GM04504 (cell line): Measurements from ENCODE around the gene LRP1B.

Source experiments
- DNase-seq: peaks from one replicate; pipeline ENCODE4 v3.0.0-alpha.2; 2012; ENCODE audit warnings: low read depth

Gene LRP1B

DNA sequence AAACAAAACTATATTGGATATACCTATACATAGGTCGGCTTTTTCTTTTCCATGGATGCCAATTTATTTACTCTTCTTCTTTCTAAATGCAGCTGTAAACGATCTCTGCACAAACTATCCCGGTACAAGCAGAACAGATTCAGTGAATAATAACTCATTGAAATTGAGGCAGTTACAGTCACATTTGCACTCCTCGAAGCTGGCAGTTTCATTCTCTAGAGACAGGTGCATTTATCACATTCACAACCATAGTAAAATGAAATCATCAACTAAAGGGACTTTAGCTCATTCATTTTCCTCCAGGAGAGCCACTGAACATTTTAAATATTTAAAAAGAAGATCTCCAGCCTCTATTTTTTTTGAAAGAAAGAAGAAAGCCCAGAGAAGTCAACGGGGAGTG lies 551.7 kb downstream of the LRP1B start:
- DNase-seq: no peak

DNA sequence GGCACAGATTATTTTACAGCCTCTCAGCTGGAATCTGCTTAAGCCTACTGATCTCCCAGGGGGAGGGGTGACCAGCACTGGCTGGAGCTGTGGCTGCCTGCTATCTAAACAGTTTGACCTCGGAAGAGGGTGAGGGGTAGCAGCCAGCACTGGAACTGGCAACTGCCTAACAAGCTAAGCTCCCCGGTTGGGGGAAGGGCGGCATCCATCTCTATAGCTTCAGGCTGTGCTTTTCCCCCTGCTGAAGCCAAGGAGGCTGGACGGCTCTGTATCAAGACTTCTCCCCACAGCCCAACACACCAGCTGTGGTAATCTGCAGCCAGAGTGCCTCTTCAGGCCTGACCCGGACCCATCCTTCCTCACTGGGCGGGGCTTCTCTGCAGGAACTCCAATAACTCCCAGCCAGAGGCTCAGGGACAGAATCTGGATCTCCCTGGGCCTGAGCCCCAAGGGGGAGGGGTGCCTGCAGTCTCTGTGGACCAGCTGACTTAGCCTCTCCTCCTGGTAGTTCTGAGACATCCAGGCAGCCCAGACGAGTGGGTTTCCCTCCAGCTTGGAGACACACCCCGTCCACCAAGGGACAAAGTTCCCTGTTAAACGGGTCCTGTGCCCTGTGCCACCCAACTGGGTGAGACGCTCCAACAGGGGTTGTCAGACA lies 560.2 kb downstream of the LRP1B start:
- DNase-seq: no peak

DNA sequence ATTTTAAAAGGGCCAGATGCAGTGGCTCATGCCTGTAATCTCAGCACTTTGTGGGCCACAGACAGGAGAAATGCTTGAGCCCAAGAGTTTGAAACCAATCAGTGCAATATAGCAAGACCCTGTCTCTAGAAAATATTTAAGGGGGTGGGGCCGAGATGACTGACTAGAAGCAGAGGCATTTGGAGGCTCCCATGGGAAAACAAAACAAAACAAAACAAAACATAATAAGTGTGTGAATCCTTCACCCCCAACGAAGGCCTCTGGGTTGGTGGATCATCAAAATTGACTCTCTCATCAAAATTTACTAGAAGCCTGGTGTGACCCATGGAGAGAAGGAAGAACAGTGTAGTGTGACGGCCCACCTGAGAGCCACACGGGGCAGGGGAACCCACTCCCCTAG lies 560.9 kb downstream of the LRP1B start:
- DNase-seq: no peak

DNA sequence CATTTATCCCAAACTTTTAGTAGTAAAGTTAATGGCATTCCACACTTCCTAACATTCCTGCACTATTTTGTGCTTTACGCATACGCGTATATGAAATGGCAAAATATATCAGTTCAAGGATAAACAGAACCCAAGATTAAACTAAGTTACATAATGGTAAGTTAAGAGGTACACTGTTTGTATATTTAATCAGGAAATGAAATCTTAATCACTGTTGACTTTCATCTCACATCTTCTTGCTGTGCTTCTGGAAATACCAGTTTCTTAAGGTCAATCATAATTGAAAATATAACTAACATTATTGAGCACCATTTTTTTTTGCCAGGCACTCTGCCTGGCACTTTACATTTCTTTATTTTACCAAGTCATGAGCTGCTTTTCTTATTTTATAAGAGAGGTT lies 565.2 kb downstream of the LRP1B start:
- no peak for DNase-seq

DNA sequence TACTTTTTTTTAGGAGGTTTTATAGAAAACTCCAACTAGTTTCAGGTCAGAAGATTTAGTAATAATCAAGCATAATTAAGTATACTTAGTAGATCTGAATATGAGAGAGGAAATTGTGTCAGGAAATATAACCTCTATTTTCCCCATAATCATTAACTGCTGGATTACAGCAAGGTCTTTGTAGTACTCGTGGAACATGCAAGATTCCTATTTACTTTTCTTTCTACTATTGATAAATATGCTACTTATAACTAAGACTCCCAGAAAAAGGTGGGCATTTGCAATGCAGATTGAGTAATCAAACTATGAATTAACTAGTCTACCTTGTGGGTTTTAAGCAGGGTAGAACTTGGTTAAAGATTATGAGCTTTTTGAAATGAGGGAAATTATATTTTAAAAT lies 570.1 kb downstream of the LRP1B start:
- no peak for DNase-seq

DNA sequence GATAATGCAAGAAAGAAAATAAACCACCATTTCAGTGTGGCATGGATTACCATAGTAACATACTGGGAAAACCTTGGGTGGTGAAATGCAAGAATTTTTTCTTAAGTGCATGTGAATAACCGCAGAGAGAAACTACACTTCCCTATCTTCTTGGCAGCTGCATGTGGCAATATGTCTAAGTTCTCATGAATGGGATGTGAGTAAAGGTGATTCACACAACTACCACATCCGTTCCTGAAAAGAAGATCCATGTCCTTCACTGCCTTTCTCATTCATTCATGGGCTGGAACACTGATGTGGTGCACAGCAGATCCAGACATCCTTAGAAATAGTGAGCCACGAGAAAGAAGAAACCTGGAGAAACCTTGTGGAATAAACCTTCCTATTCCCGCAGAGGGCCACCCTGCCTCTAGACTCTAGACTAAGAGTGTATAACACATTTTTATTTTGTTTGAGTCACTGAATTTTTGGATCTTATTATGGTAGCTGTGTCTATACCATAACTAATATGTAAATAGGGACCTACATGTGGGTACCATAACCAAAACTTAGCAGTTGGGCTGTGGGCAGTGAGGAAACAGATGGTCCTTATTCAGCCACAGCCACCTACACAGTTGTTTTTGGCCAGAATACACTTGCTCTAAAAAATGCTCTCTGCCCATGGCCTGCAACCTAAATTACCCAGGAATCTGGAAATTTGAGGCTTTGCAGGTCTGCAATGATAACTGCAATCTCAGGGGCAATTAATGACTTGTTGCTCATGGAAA lies 573.3 kb downstream of the LRP1B start:
- DNase-seq: peak; percentile 59

DNA sequence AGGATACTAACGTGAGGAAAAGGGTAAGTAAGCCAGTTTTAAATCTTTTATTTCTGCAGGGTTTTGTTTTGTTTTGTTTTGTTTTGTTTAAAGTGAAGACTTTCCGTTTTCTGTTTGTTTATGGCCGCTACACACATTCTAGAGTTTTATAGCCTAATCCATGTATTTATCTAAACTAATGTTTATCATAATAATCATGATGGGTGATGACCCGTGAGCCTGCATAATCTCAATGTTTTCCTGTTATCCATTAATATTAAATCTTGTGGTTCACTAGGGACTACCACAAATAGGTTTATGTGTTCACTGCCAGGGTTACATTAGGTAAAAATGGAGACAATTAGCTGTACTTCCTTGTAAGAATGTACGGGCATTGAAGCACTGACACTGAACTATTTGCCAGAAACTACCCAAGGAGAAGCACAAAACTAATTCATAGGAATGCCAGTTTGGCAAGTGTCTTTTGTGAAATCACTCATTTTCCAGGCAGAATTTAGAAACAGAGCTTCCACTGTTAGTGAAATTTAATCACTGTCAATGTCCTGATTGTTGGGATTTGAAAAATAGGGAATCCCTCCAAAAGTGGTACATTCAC lies 574.8 kb downstream of the LRP1B start:
- no peak for DNase-seq

DNA sequence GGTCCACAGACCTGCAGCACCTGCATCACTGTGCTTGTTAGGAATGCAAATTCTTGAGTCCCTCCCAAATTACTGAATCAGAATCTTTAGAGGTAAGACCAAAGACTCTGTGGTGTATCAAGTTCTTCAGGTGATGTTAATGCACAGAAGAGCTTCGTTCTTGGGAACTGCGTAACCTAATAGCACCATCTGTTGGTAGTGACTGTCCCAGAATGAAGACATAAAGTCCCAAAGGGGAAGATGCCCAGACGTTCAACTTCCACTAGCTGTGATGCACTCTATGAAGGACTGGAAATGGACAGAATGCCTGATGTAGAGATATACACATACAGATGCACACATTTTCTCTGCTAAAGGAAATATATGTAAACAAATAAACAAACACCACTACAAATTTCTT lies 576.0 kb downstream of the LRP1B start:
- DNase-seq: peak; percentile 15

DNA sequence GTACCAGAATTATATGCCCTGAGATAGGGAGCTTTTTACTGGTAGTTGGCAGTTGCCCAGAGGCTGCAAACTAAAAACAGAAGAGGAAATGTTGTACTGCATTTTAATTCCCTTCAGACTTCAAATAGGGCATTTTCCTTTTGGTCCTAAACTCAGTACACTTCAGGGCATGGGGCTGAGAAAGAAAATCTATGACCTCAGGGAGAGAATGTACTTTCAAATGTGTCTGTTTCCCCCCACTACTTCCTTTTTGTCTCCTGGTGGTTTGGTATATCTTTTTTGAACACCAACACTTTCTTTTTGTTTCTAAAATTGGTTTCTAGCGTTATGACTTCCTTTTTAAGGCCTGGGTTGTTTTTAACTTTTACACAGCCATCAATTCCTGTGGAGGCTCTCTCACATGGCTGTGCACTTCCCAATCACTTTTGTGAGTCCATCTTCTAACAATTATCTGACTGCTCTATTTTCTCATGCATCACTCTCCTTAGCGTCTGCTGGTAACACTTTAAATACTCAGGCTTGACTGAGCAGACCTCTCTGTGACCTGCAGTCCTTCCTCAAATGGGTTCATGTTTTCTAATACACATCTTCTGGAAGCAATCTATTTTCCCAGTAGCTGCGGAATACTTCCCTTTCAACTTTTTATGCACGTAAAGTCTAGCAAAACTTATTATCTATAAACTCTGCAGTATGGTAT lies 596.0 kb downstream of the LRP1B start:
- DNase-seq: no peak

DNA sequence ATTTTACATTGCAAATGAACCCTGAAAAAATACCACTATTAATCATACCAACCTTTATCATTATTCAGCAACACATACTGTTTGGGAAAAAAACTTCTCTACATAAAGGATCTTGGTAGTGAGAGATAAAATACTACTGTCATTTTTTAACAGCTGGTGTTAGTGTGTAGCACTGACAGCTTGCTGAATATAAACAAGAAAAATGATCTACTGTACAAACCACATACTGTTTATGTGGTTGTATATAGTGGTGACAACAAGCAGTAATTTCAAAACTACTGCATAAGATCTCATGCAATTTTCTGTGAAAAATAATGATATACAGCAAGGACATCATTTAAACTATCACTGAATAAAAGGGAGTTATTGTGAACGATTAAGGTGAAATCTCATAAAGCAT lies 601.2 kb downstream of the LRP1B start:
- no peak for DNase-seq

DNA sequence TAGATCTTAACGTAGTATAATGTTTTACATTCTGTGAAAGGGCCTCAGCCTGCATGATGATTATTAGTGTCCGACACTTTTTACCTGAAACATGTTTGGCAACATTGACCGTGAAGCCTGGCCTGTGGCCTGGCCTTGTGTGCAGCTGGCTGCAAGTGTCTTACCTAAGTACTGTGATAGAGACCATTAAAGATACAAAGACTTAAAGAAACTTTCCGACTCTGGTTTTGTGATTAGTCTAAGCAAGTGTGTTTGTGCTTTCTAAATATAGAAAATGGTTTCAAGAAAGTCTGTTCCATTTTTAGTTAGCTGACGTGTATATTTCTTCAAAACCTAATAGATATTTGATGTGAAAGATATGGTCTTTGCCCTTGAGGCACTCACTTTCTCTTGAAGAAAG lies 601.8 kb downstream of the LRP1B start:
- DNase-seq: no peak

DNA sequence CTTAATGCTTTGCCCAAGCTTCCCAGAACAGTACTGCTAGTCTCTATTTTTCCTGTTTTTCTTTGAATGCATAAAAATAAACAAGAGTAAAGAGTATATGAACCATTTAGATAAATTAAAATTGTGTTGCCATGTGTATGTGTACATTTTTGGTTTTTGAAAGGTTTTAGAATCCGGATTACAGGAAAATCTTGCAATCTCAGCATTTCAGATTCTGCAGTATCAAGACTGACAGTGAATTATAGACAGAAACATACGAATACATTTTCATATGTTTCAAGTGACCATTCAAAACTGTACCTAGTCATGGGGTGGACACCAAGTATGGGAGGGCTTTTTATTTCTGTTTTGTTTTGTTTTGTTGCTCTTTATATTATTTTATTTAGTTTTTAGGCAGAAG lies 604.1 kb downstream of the LRP1B start:
- DNase-seq: no peak

DNA sequence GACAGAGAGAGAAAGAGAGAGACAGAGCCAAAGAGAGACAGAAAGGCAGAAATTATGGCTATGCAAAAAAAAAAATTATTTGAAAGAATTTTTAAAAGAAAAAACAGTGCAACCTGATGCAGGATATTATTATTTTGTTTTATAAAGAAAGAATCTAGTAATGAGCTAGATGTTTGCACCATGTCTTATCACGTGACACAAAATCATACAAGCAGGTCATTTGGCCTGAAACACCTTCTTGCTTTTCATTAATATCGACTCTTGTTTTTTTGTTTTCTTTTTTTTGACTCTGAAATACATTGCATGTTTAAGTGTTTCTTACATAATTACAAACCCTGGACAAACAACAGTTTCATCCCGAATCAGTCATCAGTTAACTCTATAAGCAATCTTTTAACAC lies 606.0 kb downstream of the LRP1B start:
- no peak for DNase-seq

DNA sequence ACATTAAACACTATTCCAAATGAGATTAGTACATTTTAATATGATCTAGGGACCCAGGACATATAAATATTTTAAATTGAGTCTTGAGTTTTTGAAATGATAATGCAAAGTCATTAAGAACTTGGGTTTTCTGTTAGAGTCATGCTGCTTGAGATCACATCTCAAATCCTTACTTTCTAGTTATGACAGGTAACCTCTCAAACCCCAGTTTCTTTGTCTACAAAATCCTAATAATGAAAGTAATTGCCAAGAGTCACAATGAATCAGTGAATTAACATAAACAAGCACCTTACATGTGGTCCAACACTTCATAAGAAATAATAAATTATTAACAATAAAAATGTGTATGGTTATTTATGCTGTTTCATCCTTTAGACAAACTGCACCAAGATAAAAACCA lies 607.6 kb downstream of the LRP1B start:
- DNase-seq: no peak

DNA sequence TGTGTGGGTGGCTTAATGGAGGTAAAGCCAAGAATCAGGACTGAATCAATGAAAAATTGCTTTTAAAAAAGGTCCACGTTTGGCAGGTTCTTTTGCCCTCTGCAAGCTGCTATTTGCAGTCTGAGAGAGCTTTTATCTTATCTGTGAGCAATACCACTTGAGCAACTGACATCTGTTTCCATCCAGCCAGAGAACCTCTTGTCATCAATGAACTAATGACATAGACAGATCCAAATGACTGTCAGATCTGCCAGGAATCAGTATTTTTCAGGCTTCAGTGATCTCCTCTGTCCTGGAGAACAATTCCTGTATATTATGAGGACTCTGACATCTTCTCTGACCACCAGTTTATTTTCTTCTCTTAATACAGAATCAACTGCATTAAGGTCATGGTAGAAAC lies 608.1 kb downstream of the LRP1B start:
- no peak for DNase-seq

DNA sequence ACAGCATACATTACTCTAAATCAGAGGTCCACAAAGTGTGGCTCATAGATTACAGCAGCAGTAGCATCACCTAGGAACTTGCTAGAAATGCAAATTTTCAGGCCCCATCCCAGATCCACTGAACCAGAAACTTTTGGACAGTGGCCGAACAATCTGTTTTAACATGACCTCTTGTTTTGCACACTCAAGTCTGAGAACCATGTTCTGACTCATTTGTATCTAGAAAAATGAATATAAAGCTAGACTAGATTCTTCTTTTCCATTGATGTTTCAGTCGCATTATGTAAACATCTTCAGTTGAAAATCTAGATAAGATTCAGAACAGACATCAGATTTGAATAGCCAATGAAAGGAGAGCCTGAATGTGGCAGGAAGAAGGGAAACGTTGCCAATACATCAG lies 608.8 kb downstream of the LRP1B start:
- no peak for DNase-seq

DNA sequence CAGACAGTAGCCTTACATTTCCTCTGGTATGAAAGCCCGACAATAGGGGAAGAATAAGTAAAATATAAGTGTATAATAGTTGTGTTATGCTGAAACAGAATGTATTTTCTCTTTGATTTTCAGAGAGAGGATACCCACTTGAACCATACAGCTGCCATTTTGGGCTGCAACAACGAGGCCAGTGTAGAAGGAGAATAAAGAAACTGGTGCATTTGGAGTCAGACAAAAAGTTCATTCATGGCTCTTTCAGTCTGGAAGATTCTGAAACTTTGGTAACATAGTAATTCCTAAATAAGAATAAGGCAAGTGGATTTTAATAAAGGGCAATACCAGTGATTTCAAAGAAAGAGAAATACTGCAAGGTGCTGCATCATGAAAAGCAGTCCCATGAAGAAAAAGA lies 610.9 kb downstream of the LRP1B start:
- DNase-seq: no peak

DNA sequence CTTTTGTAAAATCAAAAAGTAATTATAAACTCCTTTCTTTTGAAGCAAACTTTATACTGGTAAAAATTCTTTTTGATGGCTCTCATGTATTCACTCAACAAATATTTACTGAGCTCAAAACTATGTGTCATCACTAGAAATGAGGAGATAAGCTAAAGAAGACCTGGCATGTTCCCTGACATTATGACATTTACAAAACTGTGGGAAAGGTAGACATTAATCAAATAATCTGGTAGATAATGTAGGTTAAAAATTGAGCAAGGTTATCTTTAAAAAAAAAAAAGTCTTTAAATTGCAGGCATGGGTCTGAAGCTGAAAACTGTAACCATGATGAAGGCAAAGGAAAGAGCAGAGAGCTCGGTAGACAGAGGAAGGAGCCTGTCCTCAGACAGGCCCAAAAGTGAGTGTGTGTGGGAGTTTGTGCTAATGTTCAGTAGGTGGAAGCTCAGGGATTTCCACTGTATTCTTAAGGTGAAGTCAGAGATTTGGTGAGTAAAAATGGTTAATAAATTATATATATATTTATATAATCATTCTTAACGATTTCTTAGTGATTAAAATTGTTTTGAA lies 612.9 kb downstream of the LRP1B start:
- DNase-seq: no peak

DNA sequence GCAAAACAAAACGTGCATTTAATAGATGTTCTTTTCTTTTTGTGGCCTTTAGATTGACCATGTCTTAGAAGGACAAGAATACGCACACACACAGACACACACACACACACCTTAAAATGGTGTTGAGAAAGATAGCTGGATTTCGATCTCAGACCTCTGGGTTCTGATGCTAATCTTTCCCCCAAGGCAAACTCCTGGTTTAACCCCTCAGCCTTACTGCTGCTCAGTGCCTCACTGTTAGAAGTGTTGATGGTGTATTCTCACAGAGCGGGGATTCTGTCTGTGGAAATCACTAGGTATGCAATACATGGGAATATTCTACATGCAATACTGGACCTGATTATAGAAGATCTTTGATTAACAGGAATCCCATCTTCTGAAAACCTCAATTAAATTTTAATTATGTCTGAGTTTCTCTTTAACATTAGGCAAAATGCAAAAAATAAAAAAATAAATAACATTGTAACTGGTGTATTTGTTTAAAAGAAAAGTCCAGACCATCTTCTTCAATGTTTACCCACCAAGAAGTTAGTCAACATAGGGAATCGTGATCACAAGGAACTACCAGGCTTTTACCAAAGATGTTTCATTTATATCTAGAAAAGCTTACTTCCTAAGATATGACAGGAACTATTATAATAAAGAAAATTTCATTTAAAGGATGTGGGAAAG lies 613.5 kb downstream of the LRP1B start:
- DNase-seq: no peak

DNA sequence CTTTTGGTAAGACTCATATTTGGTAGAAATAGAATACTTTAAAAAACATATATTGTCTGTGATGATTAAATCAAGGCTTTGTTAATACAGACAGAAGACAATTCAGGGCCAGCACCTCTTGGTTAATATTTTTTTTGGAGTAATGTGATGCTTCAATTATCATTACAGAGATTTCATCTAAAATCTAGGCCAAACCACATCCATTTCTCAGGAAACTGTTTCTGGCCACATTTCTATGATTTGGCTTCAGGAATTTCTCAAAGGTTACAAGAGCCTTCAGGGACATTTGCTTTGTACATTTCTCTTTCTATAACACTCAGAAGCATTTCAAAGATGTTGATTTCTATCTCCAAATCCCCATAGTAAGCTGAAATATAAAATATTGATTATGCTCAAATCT lies 614.9 kb downstream of the LRP1B start:
- no peak for DNase-seq

DNA sequence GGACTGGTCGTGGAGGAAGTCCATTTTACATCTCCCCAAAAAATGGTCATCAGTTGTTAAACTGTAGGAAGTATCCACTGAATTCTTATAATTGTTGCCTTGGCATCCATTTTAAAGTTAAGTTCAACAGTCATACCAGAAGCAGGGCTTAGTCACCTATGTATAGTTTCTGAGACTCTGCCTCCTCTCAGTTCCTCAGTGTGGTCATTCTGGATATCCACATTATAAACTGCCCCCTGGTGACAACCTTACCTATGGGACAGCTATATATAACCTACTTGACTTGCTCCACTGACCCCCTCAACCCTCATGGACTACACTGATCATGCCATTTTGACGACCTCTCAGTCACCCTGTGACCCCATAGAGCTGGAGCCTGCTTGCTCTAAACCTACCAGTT lies 617.0 kb downstream of the LRP1B start:
- DNase-seq: no peak
